Superior temporal gyrus (tissue), 1 donor: ENCODE data around the gene ADAMTS17.
"Not testable (repeated sequence)": the region's sequence is repeated elsewhere in the genome, so short reads cannot be mapped to it uniquely, and the experiment has no call there.

Experiments used
- DNase-seq: peaks from one replicate; pipeline ENCODE4 v3.0.0-alpha.2; 2016; ENCODE audit errors: extremely low spot score

Gene ADAMTS17

GRCh38 chr15:99995543-99995942, 346.2 kb downstream of the ADAMTS17 start:
- DNase-seq, result no peak

DNA sequence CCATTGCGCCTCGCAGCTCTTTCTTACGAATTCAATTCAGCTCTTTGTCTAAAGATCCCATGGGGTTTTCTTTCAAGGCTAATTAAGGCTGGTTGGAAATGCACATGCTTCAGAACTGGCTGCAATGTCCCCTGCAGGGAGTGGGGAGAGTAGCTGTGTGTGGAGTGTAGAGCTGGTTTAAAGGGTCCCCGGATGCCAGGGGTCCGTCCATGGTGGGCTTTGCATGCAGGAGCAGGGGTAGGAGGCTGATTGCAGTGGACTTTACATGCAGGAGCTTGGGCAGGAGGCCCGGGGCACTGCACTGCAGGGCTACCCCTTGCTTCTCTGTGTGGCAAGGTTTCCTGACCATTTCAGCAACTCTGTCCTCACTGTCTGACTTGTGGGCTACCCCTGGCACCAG, 346.9 kb downstream of the ADAMTS17 start:
- no peak for DNase-seq

DNA sequence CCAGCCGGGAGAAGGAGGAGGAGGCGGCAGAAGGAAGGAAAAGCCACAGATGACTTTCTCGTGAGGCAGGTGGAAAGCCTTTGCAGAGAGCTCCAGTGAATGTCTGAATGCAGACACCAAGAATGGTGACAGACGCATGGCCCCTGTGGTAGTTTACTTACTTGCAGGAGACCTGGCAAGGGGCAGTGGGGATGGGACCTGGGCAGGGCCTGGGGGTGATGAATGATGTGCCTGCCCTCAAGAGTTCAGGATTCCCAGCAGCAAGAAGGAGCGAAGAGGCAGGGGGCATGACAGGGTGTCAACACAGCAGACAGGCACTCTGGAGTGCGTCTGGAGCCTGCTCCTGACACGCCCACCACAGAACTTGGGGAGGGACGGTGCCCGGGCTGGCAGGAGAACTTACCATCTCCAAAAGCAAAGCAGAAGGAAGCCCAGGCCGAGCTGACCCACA, 348.1 kb downstream of the ADAMTS17 start:
- no peak for DNase-seq

DNA sequence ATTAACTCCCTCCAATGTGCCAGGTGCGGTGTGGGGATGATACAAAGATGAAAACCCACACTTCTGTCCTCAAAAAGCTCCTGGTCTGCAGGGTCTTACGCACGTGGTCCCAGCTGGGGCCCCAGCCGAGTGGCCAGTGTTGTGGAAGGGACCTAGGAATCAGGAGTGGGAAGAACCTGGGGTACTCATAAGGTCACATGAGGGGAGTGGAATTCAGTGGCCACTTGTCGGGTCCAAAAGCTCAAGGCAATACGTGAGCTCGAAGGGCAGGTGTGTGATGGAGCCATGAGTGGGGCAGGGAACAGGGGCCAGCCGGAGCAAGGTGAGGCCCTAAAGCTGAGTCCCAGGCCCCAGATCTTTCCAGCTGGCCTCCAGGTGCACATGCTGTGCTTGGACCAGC, 348.5 kb downstream of the ADAMTS17 start:
- no peak for DNase-seq

DNA sequence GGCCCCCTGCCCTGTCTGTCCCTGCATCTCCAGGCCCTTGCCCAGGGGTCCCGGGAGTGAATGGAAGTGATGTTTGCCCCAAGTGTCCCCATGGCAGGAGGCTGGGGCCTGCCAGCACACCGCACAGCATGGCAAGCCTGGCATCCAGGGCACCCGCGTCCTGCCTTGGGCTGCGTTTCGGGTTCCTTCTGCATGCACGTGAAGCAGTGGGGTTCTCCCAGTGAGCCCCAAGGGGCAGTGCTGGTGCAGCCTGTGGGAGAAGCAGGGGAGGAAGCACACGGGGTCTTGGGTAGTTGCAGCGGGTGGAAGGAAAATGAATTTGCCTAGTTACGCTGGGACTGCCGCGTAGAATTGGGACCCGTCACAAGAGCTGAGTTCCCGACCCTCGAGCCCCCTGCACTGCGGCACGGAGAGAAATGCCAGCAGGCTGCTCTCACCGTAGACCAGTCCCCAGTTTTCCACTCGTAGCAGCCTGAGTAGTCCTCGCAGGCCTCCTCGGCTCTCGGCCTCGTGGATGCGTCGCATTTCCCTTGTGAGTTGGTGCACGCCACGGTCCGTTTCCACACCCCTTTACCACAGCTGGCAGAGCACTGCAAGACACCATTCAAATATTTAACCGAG, 349.1 kb downstream of the ADAMTS17 start:
- no peak for DNase-seq

- no peak for DNase-seq
These were observed 352.7 kb downstream of the ADAMTS17 start for GRCh38 chr15:99989095-99989494.

DNA sequence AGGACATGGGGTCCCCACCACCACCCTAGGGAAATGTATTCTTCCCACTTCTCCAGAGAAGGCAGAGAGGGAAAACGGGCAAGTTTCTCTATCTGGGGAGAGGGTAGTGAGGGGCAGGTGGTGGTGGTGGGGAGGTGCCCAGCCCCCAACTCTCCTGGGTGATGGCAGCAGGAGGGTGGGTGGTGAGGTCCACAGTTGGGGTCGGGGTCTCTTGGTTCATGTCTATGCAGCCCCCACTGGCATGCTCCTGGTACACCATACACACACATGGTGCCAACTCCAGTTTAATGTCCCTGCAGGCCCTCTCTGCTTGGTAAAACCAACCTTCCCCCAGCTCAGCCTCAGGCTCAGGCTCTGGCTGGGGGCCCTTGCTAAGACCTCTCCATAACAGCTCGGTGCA, 354.1 kb downstream of the ADAMTS17 start:
- no peak for DNase-seq

DNA sequence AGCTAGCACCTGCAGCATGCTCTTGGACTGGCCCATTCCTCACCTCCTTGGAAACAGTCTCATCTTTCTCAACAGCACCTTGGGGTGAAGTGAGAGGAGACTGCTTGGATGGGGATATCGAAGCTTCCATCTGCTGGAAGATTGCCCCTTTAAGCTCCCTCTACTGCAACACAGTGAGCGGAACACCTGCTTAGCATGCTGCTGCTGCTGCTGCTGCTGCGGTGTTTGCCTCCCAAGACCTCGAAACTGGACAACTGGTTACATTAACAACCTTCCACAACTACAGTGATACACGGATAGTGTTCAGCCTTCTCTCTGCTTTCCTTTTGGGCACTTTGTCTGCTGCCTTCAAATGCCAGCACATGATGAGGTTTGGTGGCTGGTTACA, 354.7 kb downstream of the ADAMTS17 start:
- DNase-seq, result no peak

DNA sequence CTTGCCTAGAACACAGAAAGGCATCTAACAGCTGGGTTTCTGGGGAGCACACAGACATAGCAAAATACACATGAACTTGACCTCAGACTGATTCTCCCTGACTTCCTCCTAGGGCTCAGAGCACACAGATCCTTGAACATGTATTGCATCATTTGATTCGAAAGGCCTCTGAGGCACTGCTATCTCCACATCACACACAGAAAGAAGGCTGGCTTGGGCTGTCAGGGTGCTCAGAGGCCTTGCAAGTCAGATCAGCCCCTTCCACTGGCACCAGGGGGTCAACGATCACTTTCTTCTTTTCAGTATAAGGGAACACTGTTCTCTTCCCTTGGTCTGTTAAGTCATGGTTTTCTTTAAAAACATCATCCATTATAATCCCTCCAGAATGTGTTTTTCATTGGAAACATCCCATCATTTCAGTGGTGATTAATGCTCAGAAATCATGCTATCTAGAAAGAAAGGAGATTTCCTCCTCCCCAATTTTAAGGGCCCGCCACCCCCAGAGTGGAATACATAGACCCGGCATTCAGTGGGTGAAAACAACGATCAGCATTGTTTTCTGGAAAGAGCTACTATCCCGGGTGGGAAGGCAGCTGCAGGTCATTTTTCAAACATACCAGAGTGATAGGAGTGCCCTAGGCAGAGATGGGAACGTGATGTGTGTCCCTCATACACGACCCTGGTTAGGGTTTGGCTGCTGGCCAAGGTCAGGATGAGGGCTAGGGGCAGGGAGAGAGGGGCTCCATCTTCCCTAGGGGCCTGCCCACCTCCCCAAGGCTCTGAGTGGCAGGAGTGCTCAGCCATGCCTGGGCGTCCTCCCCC, 355.3 kb downstream of the ADAMTS17 start:
- DNase-seq, result peak; percentile 78

DNA sequence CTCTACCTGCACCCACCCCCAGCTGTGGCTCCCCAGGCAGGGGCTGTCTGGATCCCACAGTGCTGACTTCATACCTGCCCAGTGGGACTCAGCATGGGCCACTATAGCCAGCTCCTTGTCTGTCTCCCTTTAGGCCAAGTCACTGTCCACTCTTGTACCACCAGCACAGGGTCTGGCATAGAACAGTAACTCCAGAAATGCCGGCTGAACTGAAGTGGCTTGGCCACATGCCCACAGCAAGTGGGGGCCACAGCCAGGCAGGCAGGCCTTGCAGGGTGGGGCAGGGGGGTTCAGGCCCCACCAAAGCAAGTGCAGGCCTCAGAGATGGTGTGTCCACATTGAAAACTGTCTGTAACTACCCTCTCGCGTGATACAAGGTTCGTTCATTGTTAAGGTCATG, 355.9 kb downstream of the ADAMTS17 start:
- no peak for DNase-seq

- DNase-seq, result no peak
These were observed 357.1 kb downstream of the ADAMTS17 start for GRCh38 chr15:99984491-99985243.

DNA sequence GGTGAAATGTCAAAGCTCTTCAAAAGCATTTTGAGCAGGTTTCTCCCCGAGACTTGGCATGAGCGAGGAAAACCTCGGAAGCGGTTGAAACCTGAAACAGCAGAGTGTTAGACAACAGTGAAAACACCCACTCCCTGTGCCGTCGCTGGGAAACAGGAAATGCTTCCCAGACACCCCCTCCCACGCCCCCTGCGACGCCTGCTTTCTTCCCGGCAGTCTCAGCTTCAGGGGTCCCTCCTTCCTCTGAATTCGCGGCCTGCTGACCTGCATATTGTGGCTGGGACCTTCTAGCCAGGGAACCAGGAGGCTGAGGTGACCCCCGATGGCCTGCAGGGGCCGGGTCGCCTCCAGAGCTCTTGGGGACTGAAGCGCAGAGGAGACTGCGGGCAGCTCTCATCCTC, 357.9 kb downstream of the ADAMTS17 start:
- DNase-seq, result no peak

DNA sequence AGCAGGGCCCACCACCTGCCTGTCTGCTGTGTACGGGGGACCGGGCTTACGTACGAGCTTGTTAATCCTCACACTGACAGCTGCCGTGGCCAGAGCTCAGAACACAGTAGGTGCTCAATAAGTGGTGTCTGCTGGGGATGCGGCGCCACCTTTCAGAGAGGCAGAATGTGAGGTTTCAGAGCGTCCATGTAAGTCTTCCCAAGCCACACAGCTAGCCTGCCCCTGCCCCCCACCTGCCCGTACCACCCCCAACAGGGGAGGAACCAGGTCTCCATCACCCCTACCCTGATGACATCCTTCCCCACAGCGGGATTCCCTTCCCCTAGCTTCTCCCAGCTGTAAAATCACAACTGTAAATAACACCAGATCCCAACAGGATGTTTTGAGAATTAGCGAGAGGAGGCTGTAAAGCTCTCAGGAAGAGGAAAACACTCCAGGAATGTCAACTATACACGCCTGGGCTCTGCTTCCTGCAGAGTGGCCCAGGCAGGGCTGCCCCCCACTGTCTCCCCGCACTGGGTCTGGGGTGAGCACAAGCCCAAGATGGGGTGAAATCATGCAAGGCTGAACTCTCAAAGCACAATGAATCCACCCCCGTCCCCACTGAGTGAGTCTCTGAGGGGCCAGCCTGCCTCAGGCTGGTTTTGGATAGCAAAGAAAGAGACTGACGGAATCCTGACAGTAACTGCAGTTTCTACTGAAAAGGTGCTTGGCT, 358.4 kb downstream of the ADAMTS17 start:
- no peak for DNase-seq

- no peak for DNase-seq
These were observed 359.1 kb downstream of the ADAMTS17 start for GRCh38 chr15:99982662-99983061.

DNA sequence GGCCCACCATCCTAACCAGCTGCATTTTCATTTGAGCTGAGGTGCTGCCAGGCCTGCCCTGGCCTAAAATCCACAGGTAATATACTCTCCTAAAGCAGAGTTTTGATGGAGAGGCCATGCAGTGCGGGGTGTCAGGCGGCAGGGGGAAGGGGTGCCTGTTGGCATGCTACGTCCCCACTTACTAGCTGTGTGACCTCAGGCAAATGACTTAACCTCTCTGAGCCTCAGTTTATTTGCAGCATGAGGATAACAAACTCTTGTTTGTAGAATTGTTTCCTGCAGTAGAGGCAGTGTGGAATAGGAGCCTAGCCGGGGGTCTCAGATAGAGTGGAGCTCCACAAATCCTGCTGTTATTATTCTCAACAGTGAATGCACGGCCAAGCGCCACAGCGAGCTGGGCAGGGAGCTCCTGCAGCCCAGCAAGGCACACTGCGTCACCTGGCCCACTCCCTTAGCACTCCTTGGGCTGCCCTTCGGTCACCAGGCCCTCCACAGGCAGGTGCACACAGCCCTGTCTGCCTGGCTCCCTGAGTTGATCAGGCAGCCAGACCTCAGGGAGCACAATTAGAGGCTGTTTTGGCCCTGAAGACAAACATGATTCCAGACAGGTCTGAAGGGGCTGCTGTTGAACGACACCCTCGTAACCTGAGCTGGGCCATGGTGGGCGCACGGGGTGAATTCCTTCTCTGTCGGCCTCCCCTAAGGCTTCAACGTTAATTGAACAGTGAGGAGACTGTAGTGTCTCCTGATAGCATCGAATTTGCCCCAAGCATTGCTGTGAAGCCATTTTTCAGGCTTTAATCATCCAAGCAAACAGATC, 359.7 kb downstream of the ADAMTS17 start:
- no peak for DNase-seq

GRCh38 chr15:99981191-99981647, 360.6 kb downstream of the ADAMTS17 start:
- no peak for DNase-seq

DNA sequence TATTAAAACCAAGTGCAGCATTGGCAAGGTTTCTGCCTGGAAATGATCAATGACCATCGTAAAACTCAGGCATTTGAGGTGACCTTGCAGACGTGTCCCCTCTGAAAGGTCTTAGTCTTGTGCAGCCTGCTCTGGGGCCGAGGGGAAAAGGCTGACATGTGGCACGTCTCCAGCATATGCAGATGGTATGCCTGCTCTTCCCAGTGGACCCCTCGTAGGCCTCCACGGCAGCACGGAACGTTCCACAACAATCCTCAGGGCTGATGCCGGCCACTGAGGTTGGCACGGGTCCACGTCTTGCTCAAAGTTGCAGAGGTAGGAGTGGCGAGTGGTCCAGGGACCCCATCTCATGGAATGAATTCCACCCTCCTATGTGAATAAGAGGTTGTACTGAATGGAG, 361.0 kb downstream of the ADAMTS17 start:
- DNase-seq, result no peak

DNA sequence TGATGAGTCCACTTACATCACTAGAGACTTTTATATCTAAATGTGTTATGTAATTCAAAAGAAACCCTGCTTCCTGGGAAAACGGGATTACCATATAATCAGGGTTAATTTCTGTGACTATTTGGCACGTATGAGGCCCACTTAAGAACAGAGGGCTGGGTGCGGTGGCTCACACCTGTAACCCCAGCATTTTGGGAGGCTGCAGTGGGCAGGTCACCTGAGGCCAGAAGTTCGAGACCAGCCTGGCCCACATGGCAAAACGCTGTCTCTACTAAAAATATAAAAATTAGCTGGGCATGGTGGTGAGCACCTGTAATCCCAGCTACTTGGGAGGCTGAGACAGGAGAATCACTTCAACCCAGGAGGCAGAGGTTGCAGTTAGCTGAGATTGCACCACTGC, 361.9 kb downstream of the ADAMTS17 start:
- DNase-seq, result not testable (repeated sequence)

GRCh38 chr15:99979371-99979770, 362.4 kb downstream of the ADAMTS17 start:
- no peak for DNase-seq

GRCh38 chr15:99978426-99978825, 363.3 kb downstream of the ADAMTS17 start:
- DNase-seq, result no peak

- DNase-seq, result no peak
These were observed 363.8 kb downstream of the ADAMTS17 start for GRCh38 chr15:99977929-99978328.
